ACC112 (cell line): ENCODE data around the gene ZNF839.
A peak's percentile ranks its signal among the peaks of the same experiment; 100 is the strongest.

Experiments used
- H2AFZ ChIP-seq: fragments of 200-600 bp; sonication (generic); one replicate; pipeline ENCODE4 v1.6.0; 2017; ENCODE audit warnings: antibody characterized with exemption, low read length; ENCODE audit not compliant: unreplicated experiment
- H3K27ac ChIP-seq: fragments of 200-600 bp; sonication (generic); 2 replicates; pipeline ENCODE4 v1.5.1; 2014; ENCODE audit warnings: low read depth, mild to moderate bottlenecking, antibody characterized with exemption, low read length, moderate library complexity
- H3K27me3 ChIP-seq: fragments of 200-600 bp; sonication (generic); 2 replicates; pipeline ENCODE4 v1.6.1; 2014; ENCODE audit warnings: mild to moderate bottlenecking, antibody characterized with exemption, low read length, moderate library complexity, mixed read lengths; ENCODE audit not compliant: insufficient read depth
- H3K36me3 ChIP-seq: fragments of 200-600 bp; sonication (generic); 2 replicates; pipeline ENCODE4 v1.6.1; 2016; ENCODE audit warnings: mild to moderate bottlenecking, antibody characterized with exemption, low read length, moderate library complexity, mixed read lengths; ENCODE audit not compliant: insufficient read depth
- H3K4me1 ChIP-seq: fragments of 200-600 bp; sonication (generic); one replicate; pipeline ENCODE4 v1.6.1; 2016; ENCODE audit warnings: low read length, mixed read lengths; ENCODE audit not compliant: insufficient read depth, unreplicated experiment, control insufficient read depth
- H3K4me3 ChIP-seq: fragments of 200-600 bp; sonication (generic); 2 replicates; pipeline ENCODE4 v1.5.1; 2014; ENCODE audit warnings: mild to moderate bottlenecking, low read depth, low read length
- H3K79me2 ChIP-seq: fragments of 200-600 bp; sonication (generic); one replicate; pipeline ENCODE4 v1.6.0; 2016; ENCODE audit warnings: low read length; ENCODE audit not compliant: control insufficient read depth, unreplicated experiment, insufficient read depth

The ZNF839 gene

GRCh38 chr14:102359341-102359740 is 39.8 kb downstream of the ZNF839 start:
- H3K27ac ChIP-seq = no peak overlapping the region
- H3K36me3 ChIP-seq = peaks cover 8% of the 10 kb centered on the region; the same call in 1 of the 2 replicates
- no peaks in the 10 kb centered on the region for H3K27me3 ChIP-seq
- H3K79me2 ChIP-seq = peaks cover 20% of the 10 kb centered on the region
- H3K4me1 ChIP-seq = peaks cover 13% of the 10 kb centered on the region
- no peak overlapping the region for H3K4me3 ChIP-seq
- H2AFZ ChIP-seq = no peak overlapping the region

GRCh38 chr14:102360388-102360787 is 40.8 kb downstream of the ZNF839 start:
- Histone ChIP-seq H3K4me3 (no peak overlapping the region), H3K79me2 (peaks cover 31% of the 10 kb centered on the region), H2AFZ (no peak overlapping the region), H3K36me3 (peaks cover 6% of the 10 kb centered on the region; the same call in 1 of the 2 replicates), H3K4me1 (peaks cover 15% of the 10 kb centered on the region), H3K27ac (no peak overlapping the region), H3K27me3 (no peaks in the 10 kb centered on the region)

- Histone ChIP-seq H3K4me3 (peak overlapping the region; percentile 87), H2AFZ (peak overlapping the region; percentile 73), H3K4me1 (peaks cover 15% of the 10 kb centered on the region), H3K27ac (peak overlapping the region; percentile 67), H3K27me3 (no peaks in the 10 kb centered on the region), H3K79me2 (peaks cover 43% of the 10 kb centered on the region), H3K36me3 (no peaks in the 10 kb centered on the region)
Observed at GRCh38 chr14:102362084-102362483, 42.5 kb downstream of the ZNF839 start.

GRCh38 chr14:102362545-102363181 is 43.1 kb downstream of the ZNF839 start, which contains the start of the genes CINP and TECPR2:
CINP (minus strand) TSS chr14:102362890; CDS start chr14:102362851, 39 bp downstream.
TECPR2 (plus strand) TSS chr14:102362941; CDS start chr14:102376722, 13,781 bp downstream.
- no peaks in the 10 kb centered on the region for H3K36me3 ChIP-seq
- H3K4me3 ChIP-seq = peak within 1 kb of the TSS; percentile 87
- no peaks in the 10 kb centered on the region for H3K27me3 ChIP-seq
- H3K79me2 ChIP-seq = peaks cover 48% of the 10 kb centered on the region
- peak within 1 kb of the TSS; percentile 90 for H2AFZ ChIP-seq
- H3K27ac ChIP-seq = peak within 1 kb of the TSS; percentile 73
- peaks cover 18% of the 10 kb centered on the region for H3K4me1 ChIP-seq

- Histone ChIP-seq H3K27ac (peak overlapping the region; percentile 73), H3K4me1 (peaks cover 18% of the 10 kb centered on the region), H3K79me2 (peaks cover 48% of the 10 kb centered on the region), H2AFZ (peak overlapping the region; percentile 90), H3K4me3 (peak overlapping the region; percentile 87), H3K36me3 (no peaks in the 10 kb centered on the region), H3K27me3 (no peaks in the 10 kb centered on the region)
Observed at GRCh38 chr14:102363182-102363943, 43.8 kb downstream of the ZNF839 start.

- H3K4me3 ChIP-seq = no peak overlapping the region
- no peaks in the 10 kb centered on the region for H3K36me3 ChIP-seq
- H2AFZ ChIP-seq = no peak overlapping the region
- peaks cover 31% of the 10 kb centered on the region for H3K79me2 ChIP-seq
- H3K27ac ChIP-seq = no peak overlapping the region
- H3K4me1 ChIP-seq = peaks cover 3% of the 10 kb centered on the region
- H3K27me3 ChIP-seq = no peaks in the 10 kb centered on the region
Observed at GRCh38 chr14:102370305-102370809, 50.8 kb downstream of the ZNF839 start.

- H3K27me3 ChIP-seq = no peaks in the 10 kb centered on the region
- H2AFZ ChIP-seq = no peak overlapping the region
- peaks cover 3% of the 10 kb centered on the region for H3K4me1 ChIP-seq
- no peaks in the 10 kb centered on the region for H3K36me3 ChIP-seq
- H3K27ac ChIP-seq = no peak overlapping the region
- no peak overlapping the region for H3K4me3 ChIP-seq
- H3K79me2 ChIP-seq = peaks cover 25% of the 10 kb centered on the region
Observed at GRCh38 chr14:102371361-102371760, 51.8 kb downstream of the ZNF839 start.

- no peaks in the 10 kb centered on the region for H3K27me3 ChIP-seq
- no peak overlapping the region for H3K27ac ChIP-seq
- H3K4me3 ChIP-seq = no peak overlapping the region
- no peak overlapping the region for H2AFZ ChIP-seq
- no peaks in the 10 kb centered on the region for H3K4me1 ChIP-seq
- H3K36me3 ChIP-seq = 0 out of 2 replicates have a peak, but pooled peaks cover 3% of the 10 kb centered on the region
- peaks cover 14% of the 10 kb centered on the region for H3K79me2 ChIP-seq
Observed at GRCh38 chr14:102373110-102373509, 53.6 kb downstream of the ZNF839 start.

GRCh38 chr14:102374264-102374663 is 54.7 kb downstream of the ZNF839 start:
- no peak overlapping the region for H3K27ac ChIP-seq
- H3K27me3 ChIP-seq = no peaks in the 10 kb centered on the region
- no peak overlapping the region for H2AFZ ChIP-seq
- no peak overlapping the region for H3K4me3 ChIP-seq
- 0 out of 2 replicates have a peak, but pooled peaks cover 7% of the 10 kb centered on the region for H3K36me3 ChIP-seq
- H3K79me2 ChIP-seq = peaks cover 7% of the 10 kb centered on the region
- no peaks in the 10 kb centered on the region for H3K4me1 ChIP-seq

GRCh38 chr14:102375119-102375518 is 55.6 kb downstream of the ZNF839 start:
- Histone ChIP-seq H3K79me2 (peaks cover 7% of the 10 kb centered on the region), H3K27ac (no peak overlapping the region), H3K27me3 (no peaks in the 10 kb centered on the region)

More at GRCh38 chr14:102375119-102375518, 55.6 kb downstream of the ZNF839 start:
- Histone ChIP-seq H3K4me1 (no peaks in the 10 kb centered on the region), H2AFZ (no peak overlapping the region), H3K36me3 (0 out of 2 replicates have a peak, but pooled peaks cover 7% of the 10 kb centered on the region), H3K4me3 (no peak overlapping the region)
